CD4-positive, alpha-beta memory T cell (primary cell): ENCODE measurements around the gene NLN. TPM values are rescaled to one million over a fixed set of nuclear protein-coding genes. Genes with fewer than 3 reads are reported as not detected.
"Not testable (repeated sequence)": the region's sequence is repeated elsewhere in the genome, so short reads cannot be mapped to it uniquely, and the experiment has no call there.

Experiments
- CTCF ChIA-PET: fragments of 350-600 bp; sonication (Branson Sonifier 250); formaldehyde crosslinking; loops from one replicate; lab custom pipeline; 2021; ENCODE audit warnings: inconsistent platforms; ENCODE audit not compliant: partially characterized antibody; lab: Charles Lee
- POLR2A ChIA-PET: fragments of 350-600 bp; sonication (Branson Sonifier 250); formaldehyde crosslinking; loops from one replicate; lab custom pipeline; 2021; ENCODE audit not compliant: partially characterized antibody; lab: Charles Lee
- DNase-seq, 5 donors: peaks; one replicate each; pipeline versions ENCODE4 v3.0.0 to v3.0.0-alpha.2; 2020 to 2022; ENCODE audit warnings: mixed read lengths in 1 of 5
- H3K27ac ChIP-seq: one replicate; pipeline ENCODE4 v1.7.0; 2013; ENCODE audit warnings: low read depth, low read length
- H3K27me3 ChIP-seq: 2 replicates; pipeline ENCODE4 v1.7.0; 2013; ENCODE audit warnings: mild to moderate bottlenecking, low read length, moderate library complexity; ENCODE audit not compliant: insufficient read depth
- H3K36me3 ChIP-seq: 2 replicates; pipeline ENCODE4 v1.7.0; 2013; ENCODE audit warnings: mild to moderate bottlenecking, low read length, moderate library complexity; ENCODE audit not compliant: insufficient read depth
- H3K4me1 ChIP-seq: 2 replicates; pipeline ENCODE4 v1.7.0; 2013; ENCODE audit warnings: mild to moderate bottlenecking, low read length, moderate library complexity; ENCODE audit not compliant: insufficient read depth
- H3K4me3 ChIP-seq, 2 donors: one replicate each; pipeline ENCODE4 v1.7.0; 2013; ENCODE audit warnings: low read length in 2 of 2, mild to moderate bottlenecking in 1 of 2
- H3K9me3 ChIP-seq, 2 donors: one replicate each; pipeline ENCODE4 v1.7.0; 2013; ENCODE audit warnings: low read length in 2 of 2, control low read depth in 1 of 2; ENCODE audit not compliant: control insufficient read depth in 1 of 2
- H3K27ac Mint-ChIP-seq, 7 donors: one replicate each; pipeline ENCODE4 v1.8.0; 2020 to 2021; ENCODE audit warnings: mixed read lengths in 7 of 7, mild to moderate bottlenecking in 6 of 7, inconsistent platforms in 3 of 7, moderate library complexity in 3 of 7
- H3K27me3 Mint-ChIP-seq, 2 donors: one replicate each; pipeline ENCODE4 v1.8.0; 2020 to 2021; ENCODE audit warnings: mixed read lengths in 2 of 2
- H3K36me3 Mint-ChIP-seq, 2 donors: one replicate each; pipeline ENCODE4 v1.8.0; 2020 to 2021; ENCODE audit warnings: mixed read lengths in 2 of 2, inconsistent platforms in 1 of 2, mild to moderate bottlenecking in 1 of 2
- H3K4me1 Mint-ChIP-seq, 4 donors: one replicate each; pipeline ENCODE4 v1.8.0; 2020 to 2021; ENCODE audit warnings: mixed read lengths in 4 of 4, mild to moderate bottlenecking in 1 of 4
- H3K4me3 Mint-ChIP-seq, 8 donors: one replicate each; pipeline ENCODE4 v1.8.0; 2020 to 2021; ENCODE audit warnings: mixed read lengths in 8 of 8, mild to moderate bottlenecking in 7 of 8, moderate library complexity in 6 of 8, inconsistent platforms in 3 of 8
- H3K9me3 Mint-ChIP-seq, 8 donors: one replicate each; pipeline ENCODE4 v1.8.0; 2020 to 2021; ENCODE audit warnings: mixed read lengths in 8 of 8, mild to moderate bottlenecking in 5 of 8, inconsistent platforms in 3 of 8, moderate library complexity in 1 of 8
- intact Hi-C: fragments of 100-400 bp; cut with micrococcal nuclease; formaldehyde crosslinking; loops from one replicate; pipeline ENCODE4 v1.15.1; 2023
- polyA plus RNA-seq, 2 donors: library from polyadenylated mRNA; unstranded; fragments of 300-500 nt; fragmentation: Illumina TruSeq; gene quantifications; one replicate each; pipeline ENCODE4 v1.2.3, GENCODE V29; 2021
- total RNA-seq, 2 experiments: library from RNA; stranded (reverse); gene quantifications; one replicate each; pipeline ENCODE4 v1.2.3, GENCODE V29; 2021

NLN gene
- total and polyA plus RNA-seq, 4 experiments from 2014 or later = 2.3 to 3.5 (median 2.6) TPM

GRCh38 chr5:65835191-65835590, 113.2 kb downstream of the NLN start:
- H3K27me3 Mint-ChIP-seq = no peaks in the 10 kb centered on the region
- H3K27me3 ChIP-seq = no peaks in the 10 kb centered on the region
- CTCF ChIA-PET = no interaction called here

GRCh38 chr5:65837139-65837538, 115.1 kb downstream of the NLN start:
- no peak overlapping the region for H3K27ac ChIP-seq
- H3K27me3 ChIP-seq = no peaks in the 10 kb centered on the region
- H3K36me3 ChIP-seq = no peaks in the 10 kb centered on the region
- ChIA-PET POLR2A (no interaction called here), CTCF (no interaction called here)
- Mint-ChIP-seq H3K36me3 (no peaks in the 10 kb centered on the region), H3K4me1 (peaks cover 0 to 3% (median 0%) of the 10 kb centered on the region in 4 donors), H3K4me3 (no peak overlapping the region), H3K27me3 (no peaks in the 10 kb centered on the region), H3K9me3 (no peaks in the 10 kb centered on the region), H3K27ac (no peak overlapping the region)
- no peak overlapping the region for H3K4me3 ChIP-seq
- intact Hi-C loops = no loop called here
- H3K4me1 ChIP-seq = no peaks in the 10 kb centered on the region
- no peaks in the 10 kb centered on the region for H3K9me3 ChIP-seq
- no peak for DNase-seq

More at GRCh38 chr5:65835191-65835590, 113.2 kb downstream of the NLN start:
- intact Hi-C loops = no loop called here
- Mint-ChIP-seq H3K4me3 (no peak overlapping the region), H3K4me1 (peaks cover 0 to 2% (median 0%) of the 10 kb centered on the region in 4 donors), H3K27ac (no peak overlapping the region), H3K9me3 (no peaks in the 10 kb centered on the region), H3K36me3 (no peaks in the 10 kb centered on the region)
- H3K27ac ChIP-seq = no peak overlapping the region
- no peaks in the 10 kb centered on the region for H3K4me1 ChIP-seq
- no peak for DNase-seq
- H3K36me3 ChIP-seq = no peaks in the 10 kb centered on the region
- POLR2A ChIA-PET = no interaction called here
- H3K4me3 ChIP-seq = no peak overlapping the region
- no peaks in the 10 kb centered on the region for H3K9me3 ChIP-seq

- H3K27ac ChIP-seq, DNase-seq, H3K9me3 Mint-ChIP-seq, H3K4me1 Mint-ChIP-seq, H3K36me3 Mint-ChIP-seq, H3K4me1 ChIP-seq, H3K36me3 ChIP-seq, H3K4me3 ChIP-seq, H3K27ac Mint-ChIP-seq, H3K4me3 Mint-ChIP-seq, H3K27me3 Mint-ChIP-seq, POLR2A ChIA-PET, intact Hi-C loops, CTCF ChIA-PET, H3K27me3 ChIP-seq, H3K9me3 ChIP-seq: not testable (repeated sequence)
These were observed 117.2 kb downstream of the NLN start for GRCh38 chr5:65839170-65839569.

- DNase-seq = no peak
- Mint-ChIP-seq H3K27me3 (no peaks in the 10 kb centered on the region), H3K4me3 (no peak overlapping the region), H3K27ac (no peak overlapping the region), H3K4me1 (peaks cover 0 to 4% (median 0%) of the 10 kb centered on the region in 4 donors), H3K36me3 (no peaks in the 10 kb centered on the region), H3K9me3 (no peaks in the 10 kb centered on the region)
- intact Hi-C loops = no loop called here
- POLR2A ChIA-PET = no interaction called here
- Histone ChIP-seq H3K9me3 (no peaks in the 10 kb centered on the region), H3K27me3 (no peaks in the 10 kb centered on the region), H3K27ac (no peak overlapping the region), H3K4me3 (no peak overlapping the region), H3K4me1 (no peaks in the 10 kb centered on the region), H3K36me3 (no peaks in the 10 kb centered on the region)
- CTCF ChIA-PET = no interaction called here
These were observed 118.1 kb downstream of the NLN start for GRCh38 chr5:65840071-65840470.

GRCh38 chr5:65844763-65845162, 122.8 kb downstream of the NLN start:
- intact Hi-C loops = not testable (repeated sequence)

GRCh38 chr5:65846101-65846500, 124.1 kb downstream of the NLN start:
- ChIA-PET CTCF (no interaction called here), POLR2A (interaction anchor here (1.0 kb wide), 1 partner anchor 86 kb away, joined by 4 read pairs; no protein-coding TSS in a partner anchor)
- Histone ChIP-seq H3K9me3 (no peaks in the 10 kb centered on the region), H3K27me3 (no peaks in the 10 kb centered on the region), H3K36me3 (no peaks in the 10 kb centered on the region), H3K4me3 (no peak overlapping the region), H3K4me1 (no peaks in the 10 kb centered on the region), H3K27ac (no peak overlapping the region)
- DNase-seq = no peak
- no peak overlapping the region for H3K27ac Mint-ChIP-seq
- no peak overlapping the region for H3K4me3 Mint-ChIP-seq
- H3K36me3 Mint-ChIP-seq = no peaks in the 10 kb centered on the region
- peaks cover 0 to 8% (median 3%) of the 10 kb centered on the region in 8 donors for H3K9me3 Mint-ChIP-seq
- intact Hi-C loops = no loop called here
- peaks cover 0 to 3% (median 1%) of the 10 kb centered on the region in 4 donors for H3K4me1 Mint-ChIP-seq
- H3K27me3 Mint-ChIP-seq = no peaks in the 10 kb centered on the region

More at GRCh38 chr5:65844763-65845162, 122.8 kb downstream of the NLN start:
- H3K36me3 ChIP-seq, H3K4me1 Mint-ChIP-seq, H3K9me3 ChIP-seq, H3K27me3 ChIP-seq, H3K27ac ChIP-seq, H3K4me1 ChIP-seq, H3K27me3 Mint-ChIP-seq, CTCF ChIA-PET, H3K36me3 Mint-ChIP-seq, POLR2A ChIA-PET, H3K4me3 Mint-ChIP-seq, H3K9me3 Mint-ChIP-seq, DNase-seq, H3K4me3 ChIP-seq, H3K27ac Mint-ChIP-seq: not testable (repeated sequence)

- H3K4me3 ChIP-seq, H3K27me3 Mint-ChIP-seq, H3K36me3 Mint-ChIP-seq, DNase-seq, H3K4me1 ChIP-seq, H3K36me3 ChIP-seq, H3K4me3 Mint-ChIP-seq, H3K27me3 ChIP-seq, H3K4me1 Mint-ChIP-seq, intact Hi-C loops, H3K9me3 ChIP-seq, H3K27ac Mint-ChIP-seq, H3K27ac ChIP-seq, POLR2A ChIA-PET, CTCF ChIA-PET: not testable (repeated sequence)
- H3K9me3 Mint-ChIP-seq = peaks cover 0 to 11% (median 4%) of the 10 kb centered on the region in 8 donors
These were observed 125.0 kb downstream of the NLN start for GRCh38 chr5:65847019-65847418.

- CTCF ChIA-PET, H3K4me1 Mint-ChIP-seq, H3K4me1 ChIP-seq, H3K4me3 ChIP-seq, POLR2A ChIA-PET, H3K27ac Mint-ChIP-seq, DNase-seq, H3K27me3 ChIP-seq, H3K4me3 Mint-ChIP-seq, H3K9me3 ChIP-seq, H3K36me3 ChIP-seq, H3K27ac ChIP-seq, H3K36me3 Mint-ChIP-seq, H3K27me3 Mint-ChIP-seq, intact Hi-C loops: not testable (repeated sequence)
- peaks cover 0 to 14% (median 7%) of the 10 kb centered on the region in 8 donors for H3K9me3 Mint-ChIP-seq
These were observed 127.9 kb downstream of the NLN start for GRCh38 chr5:65849918-65850317.
